Astrocyte of the spinal cord (primary cell): ENCODE data around the gene GSTT2.
A peak's percentile ranks its signal among the peaks of the same experiment; 100 is the strongest.
"Not testable (repeated sequence)": the region's sequence is repeated elsewhere in the genome, so short reads cannot be mapped to it uniquely, and the experiment has no call there.

ENCODE experiments used
- DNase-seq: peaks from one replicate; pipeline ENCODE4 v3.0.0; 2011; ENCODE audit warnings: low read depth, low spot score
- H3K4me3 ChIP-seq: 2 replicates; pipeline ENCODE4 v1.5.1; 2011; ENCODE audit warnings: low read depth, mild to moderate bottlenecking, low read length, moderate library complexity
- CTCF ChIP-seq: IDR thresholded peaks from 2 replicates; pipeline ENCODE4 v1.5.1; 2012; ENCODE audit warnings: low read depth, mild to moderate bottlenecking, low read length, inconsistent platforms
- in situ Hi-C: cut with HindIII; loops from 2 replicates; pipeline ENCODE4 v1.10.0; 2017; ENCODE audit warnings: low sequenced_read_pairs

GSTT2 gene

GRCh38 chr22:23979557-23980240, at the start of gene GSTT2:
Gene GSTT2, plus strand, starts transcription at chr22:23980134.
- DNase-seq, H3K4me3 ChIP-seq, in situ Hi-C loops: not testable (repeated sequence)

- in situ Hi-C loops, result no loop called here
- no peak for DNase-seq
- no peak for TF ChIP-seq CTCF
- no peak overlapping the region for H3K4me3 ChIP-seq
These were observed 41.5 kb upstream of the GSTT2 start for GRCh38 chr22:23938328-23939016.

DNA sequence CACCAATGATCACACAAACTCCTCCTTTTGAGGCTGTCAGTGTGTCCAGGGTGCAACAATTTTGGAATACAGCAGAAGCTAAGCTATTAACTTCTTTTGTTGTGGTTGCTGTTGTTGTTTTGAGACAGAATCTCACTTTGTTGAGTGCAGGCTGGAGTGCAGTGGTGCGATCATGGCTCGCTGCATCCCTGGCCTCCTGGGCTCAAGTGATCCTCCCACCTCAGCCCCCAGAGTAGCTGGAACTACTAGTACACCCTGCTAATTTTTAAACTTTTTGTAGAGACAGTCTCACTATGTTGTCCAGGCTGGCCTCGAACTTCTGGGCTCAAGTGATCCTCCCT, 40.9 kb upstream of the GSTT2 start:
- no peak for DNase-seq
- in situ Hi-C loops, result no loop called here
- no peak for TF ChIP-seq CTCF
- no peak overlapping the region for H3K4me3 ChIP-seq

DNA sequence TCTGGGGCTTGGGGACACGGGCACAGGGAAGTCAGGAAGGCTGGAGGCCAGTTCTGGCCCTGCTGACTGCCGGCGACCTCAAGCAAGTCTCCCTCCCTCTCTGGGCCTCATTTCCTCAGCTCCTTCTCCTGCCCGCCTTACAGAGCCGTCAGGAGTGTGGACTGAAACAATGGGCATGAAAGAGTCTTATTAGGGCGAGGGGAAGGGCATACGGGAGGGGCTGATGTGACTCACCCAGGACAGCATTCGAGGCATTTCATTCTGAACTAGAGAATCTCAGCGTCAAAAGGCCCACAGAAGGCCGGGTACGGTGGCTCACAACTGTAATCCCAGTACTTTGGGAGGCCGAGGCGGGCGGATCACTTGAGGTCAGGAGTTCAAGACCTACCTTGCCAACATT, 39.8 kb upstream of the GSTT2 start:
- in situ Hi-C loops, DNase-seq: not testable (repeated sequence)

DNA sequence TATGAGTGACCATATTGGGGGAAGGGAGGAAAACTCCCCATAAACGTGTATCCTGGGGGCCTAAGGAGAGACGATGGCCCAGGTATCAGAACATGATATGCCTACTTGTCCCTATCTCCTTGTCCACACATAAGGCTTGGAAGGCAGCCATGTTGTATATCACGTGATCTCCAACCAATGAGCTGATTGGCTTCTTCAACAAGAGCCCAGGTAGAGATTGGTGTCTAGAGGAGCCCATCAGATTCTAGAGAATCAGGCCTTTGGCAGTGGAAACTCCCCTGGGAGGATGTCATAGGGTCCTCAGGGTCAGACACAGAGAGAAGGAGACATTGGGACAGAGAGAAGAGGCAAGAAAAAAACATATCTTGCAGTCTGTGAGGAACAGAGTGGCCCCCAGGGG, 32.5 kb upstream of the GSTT2 start:
- in situ Hi-C loops, DNase-seq, H3K4me3 ChIP-seq: not testable (repeated sequence)

More for the DNA sequence above, 39.8 kb upstream of the GSTT2 start:
- H3K4me3 ChIP-seq, result not testable (repeated sequence)

- H3K4me3 ChIP-seq, in situ Hi-C loops, DNase-seq: not testable (repeated sequence)
These were observed 30.2 kb upstream of the GSTT2 start for GRCh38 chr22:23949764-23950163.

GRCh38 chr22:23951383-23951782, 28.6 kb upstream of the GSTT2 start:
- peak; percentile 17 for DNase-seq
- in situ Hi-C loops, H3K4me3 ChIP-seq: not testable (repeated sequence)

- DNase-seq, in situ Hi-C loops, H3K4me3 ChIP-seq: not testable (repeated sequence)
These were observed 27.0 kb upstream of the GSTT2 start for GRCh38 chr22:23952794-23953405.

DNA sequence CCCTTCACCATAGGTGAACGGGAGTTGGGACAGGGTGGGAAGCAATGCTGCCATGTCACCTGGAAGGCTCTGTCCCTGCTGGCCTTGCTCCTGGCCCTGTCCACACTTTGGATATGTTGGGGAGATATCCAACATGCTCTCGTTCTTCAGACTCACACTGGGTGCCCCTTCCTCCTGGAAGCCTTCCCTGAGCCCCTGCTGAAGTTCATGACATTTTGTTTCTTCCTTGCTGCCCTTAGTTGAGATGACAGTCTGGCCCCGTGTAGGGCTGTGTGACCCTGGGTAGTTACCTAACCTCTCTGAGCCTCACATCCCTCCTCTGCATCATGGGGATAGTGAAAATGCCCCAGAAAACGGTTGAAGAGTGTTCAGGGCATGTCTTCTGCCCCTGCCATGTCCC, 26.4 kb upstream of the GSTT2 start:
- in situ Hi-C loops, H3K4me3 ChIP-seq, DNase-seq: not testable (repeated sequence)

- in situ Hi-C loops, H3K4me3 ChIP-seq, DNase-seq: not testable (repeated sequence)
These were observed 25.5 kb upstream of the GSTT2 start for GRCh38 chr22:23954193-23954990.

DNA sequence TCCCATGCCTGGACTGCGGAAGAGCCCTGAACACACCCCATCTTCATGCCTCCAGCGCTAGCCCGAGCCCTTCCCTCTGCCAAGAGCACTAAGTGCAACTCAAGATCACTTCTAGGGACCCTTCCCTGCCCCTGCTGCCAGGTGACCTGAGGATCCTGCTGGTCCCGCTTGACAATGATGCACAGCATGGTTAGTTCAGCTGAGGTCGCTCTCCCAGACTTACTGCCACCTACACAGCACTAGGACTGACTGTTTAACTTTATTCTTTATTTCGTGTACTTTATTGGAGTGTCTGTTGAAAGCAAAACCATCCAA, 25.0 kb upstream of the GSTT2 start:
- DNase-seq, H3K4me3 ChIP-seq, in situ Hi-C loops: not testable (repeated sequence)

- H3K4me3 ChIP-seq, DNase-seq, in situ Hi-C loops: not testable (repeated sequence)
These were observed 24.0 kb upstream of the GSTT2 start for GRCh38 chr22:23955886-23956285.
